Stimulated activated CD8-positive, alpha-beta memory T cell treated with anti-CD3 and anti-CD28 coated beads, Interleukin-4, amount 100 ng/mL, for 4 hours (primary cell): ENCODE results near the gene RAET1G.
"Not testable (repeated sequence)": the region's sequence is repeated elsewhere in the genome, so short reads cannot be mapped to it uniquely, and the experiment has no call there.

Experiments used
- DNase-seq, 2 donors: peaks; one replicate each; pipeline ENCODE4 v3.0.0-alpha.2; 2020; ENCODE audit warnings: low read depth in 2 of 2, low spot score in 1 of 2

Gene RAET1G

DNA sequence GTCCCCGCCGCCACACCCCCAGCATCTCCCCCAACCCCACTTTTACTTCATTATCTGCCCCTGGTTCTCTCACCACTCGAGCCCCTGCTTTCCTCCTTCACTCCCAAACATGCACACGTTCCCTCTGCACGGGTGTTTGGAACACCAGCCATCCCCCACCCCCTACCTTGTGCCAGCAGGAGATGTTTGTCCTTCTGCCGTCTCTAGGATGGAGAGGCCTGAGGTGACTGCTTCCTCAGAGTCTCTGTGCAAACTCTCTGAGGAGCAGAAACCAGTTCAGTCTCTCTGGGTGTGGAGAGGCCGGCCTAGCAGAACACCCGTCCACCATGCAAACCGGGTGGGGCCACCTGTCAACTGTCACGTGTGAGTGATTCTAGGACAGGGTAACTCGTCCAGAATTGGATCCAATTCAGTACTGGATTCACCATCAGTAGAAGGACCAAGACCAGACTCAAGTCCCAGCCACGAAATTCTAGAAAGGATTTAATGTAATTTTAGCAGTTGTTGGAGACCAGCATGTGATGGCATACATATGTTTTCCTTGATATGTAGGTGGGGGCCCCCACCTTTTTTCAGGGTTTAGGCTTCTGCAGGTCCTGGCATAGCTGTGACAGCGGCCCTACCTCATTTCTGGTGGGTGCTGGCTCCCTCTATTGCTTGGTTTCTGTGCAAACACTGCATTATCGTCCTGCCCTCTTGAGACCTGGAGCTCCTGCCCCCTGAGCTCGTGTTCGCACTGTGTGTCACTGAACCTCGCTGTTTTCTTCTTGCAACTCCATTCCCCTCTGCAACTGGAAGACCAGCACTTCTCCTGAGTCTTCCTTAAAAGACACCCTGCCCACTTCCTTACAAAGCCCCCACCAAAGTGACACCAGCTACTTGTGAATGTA is 24.8 kb downstream of the RAET1G start, which contains the start of gene RAET1E:
TSS of gene RAET1E (minus strand) at position 259 of the 890 bp plus-strand sequence. CDS start 7,212 bp downstream, outside the sequence.
- DNase-seq: no peak

DNA sequence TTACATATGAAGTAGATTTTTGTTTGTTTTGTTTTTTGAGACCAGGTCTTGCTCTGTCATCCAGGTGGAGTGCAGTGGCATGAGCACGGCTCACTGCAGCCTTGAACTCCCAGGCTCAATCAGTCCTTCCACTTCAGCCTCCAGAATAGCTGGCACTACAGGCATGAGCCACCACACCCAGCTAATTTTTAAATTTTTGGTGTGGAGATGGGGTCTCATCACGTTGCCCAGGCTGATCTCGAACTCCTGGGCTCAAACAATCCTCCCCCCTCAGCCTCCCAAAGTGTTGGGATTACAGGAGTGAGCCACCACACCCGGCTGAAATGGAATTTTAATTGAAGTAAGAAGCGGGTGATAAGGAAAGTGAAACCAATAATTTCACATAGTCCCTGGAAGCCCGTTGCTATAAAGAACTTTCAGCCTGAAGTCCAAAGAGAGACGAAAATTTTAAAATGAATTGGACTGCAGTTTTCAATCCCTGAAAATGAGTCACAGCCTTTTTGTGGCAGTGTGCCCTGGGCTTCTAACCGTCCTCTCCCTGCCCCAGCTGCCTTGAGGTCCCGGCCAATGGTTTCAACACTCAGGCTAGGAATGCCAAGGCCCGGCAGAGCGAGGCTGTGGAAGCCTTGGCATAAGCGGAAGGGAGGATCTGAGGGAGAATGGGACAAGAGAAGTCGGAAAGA is 25.8 kb downstream of the RAET1G start:
- no peak for DNase-seq

- DNase-seq: no peak
Measured at GRCh38 chr6:149896491-149896890, 26.4 kb downstream of the RAET1G start.

GRCh38 chr6:149895833-149896271 is 27.1 kb downstream of the RAET1G start:
- no peak for DNase-seq

GRCh38 chr6:149895048-149895590 is 27.8 kb downstream of the RAET1G start:
- DNase-seq: no peak

GRCh38 chr6:149891864-149892263 is 31.1 kb downstream of the RAET1G start:
- DNase-seq: not testable (repeated sequence)

GRCh38 chr6:149891259-149891658 is 31.7 kb downstream of the RAET1G start:
- no peak for DNase-seq

DNA sequence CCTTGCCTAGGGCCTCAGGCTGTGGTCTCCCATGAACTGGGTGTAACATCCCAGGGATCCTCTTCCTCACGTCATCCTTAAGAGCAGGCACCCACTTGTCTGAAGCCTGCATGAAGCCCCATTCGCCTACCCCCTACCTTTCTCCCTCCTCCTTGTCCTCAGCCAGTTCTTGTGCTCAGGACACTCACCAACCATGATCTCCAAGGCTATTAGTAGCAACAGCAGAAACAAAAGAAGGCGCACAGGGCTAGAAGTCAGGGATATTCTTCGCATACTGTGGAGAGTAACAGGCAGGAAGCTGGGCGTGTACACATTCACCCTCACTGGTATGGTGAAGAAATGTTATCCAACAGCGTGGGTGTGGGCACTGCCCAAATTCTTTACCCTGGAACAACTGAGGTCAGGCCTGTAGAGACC is 32.3 kb downstream of the RAET1G start:
- DNase-seq: no peak

DNA sequence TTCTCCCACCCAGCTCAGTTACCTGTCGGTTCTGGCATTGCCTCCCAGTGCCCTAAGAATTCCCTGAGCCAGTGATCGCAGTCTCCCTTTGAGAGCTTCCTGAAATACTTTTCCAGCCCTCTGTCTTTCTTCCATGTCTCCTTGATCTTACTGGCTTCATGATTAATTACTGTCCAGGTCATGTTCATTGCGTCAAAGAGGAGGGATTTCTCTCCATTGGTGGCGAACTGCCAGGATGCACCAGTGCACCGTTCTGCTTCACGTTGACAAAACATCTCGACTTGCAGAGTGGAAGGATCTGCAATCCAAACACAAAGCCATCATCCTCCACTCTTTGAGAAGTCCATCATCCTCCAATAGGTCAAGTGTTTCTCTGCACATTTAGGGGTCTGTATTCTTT is 33.6 kb downstream of the RAET1G start:
- DNase-seq: no peak

GRCh38 chr6:149888659-149889058 is 34.3 kb downstream of the RAET1G start:
- DNase-seq: no peak

GRCh38 chr6:149888093-149888492 is 34.8 kb downstream of the RAET1G start:
- no peak for DNase-seq

DNA sequence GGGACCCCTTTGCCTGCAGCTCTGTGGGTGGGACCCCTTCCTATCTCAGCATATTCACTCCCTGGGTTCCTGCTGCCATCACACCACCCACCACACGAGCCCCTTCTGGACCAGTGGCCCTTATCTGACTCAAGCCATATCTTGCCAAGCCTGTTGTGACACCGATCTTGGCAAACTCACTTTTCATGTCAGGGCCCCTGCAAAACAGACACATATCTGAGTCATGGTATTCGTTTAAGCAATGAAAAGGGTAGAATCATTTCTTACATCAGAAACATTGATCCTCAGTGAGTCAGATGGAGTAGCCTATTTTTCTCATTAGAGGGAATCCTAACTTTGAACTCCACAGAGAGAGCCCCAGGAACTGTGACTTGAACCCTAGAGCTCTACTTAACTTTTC is 35.6 kb downstream of the RAET1G start:
- DNase-seq: no peak

DNA sequence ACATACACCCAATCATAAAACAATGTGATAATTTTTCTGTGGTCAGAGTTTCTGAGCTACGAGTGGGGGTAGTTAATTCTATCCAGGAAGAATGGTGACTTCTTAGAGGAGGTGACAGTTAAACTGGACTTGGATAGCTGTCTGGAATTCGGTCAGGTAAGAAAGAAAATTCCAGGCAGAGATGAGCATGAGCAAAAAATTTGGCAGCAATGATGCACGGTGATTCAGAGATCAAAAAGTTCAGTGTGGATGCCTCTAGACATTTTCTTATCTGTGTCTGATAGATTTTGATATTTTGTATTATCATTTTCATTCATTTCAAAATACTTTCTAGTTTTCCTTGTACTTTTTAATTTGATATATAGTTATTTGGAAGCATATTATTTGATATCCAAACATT is 37.0 kb downstream of the RAET1G start:
- DNase-seq: no peak

DNA sequence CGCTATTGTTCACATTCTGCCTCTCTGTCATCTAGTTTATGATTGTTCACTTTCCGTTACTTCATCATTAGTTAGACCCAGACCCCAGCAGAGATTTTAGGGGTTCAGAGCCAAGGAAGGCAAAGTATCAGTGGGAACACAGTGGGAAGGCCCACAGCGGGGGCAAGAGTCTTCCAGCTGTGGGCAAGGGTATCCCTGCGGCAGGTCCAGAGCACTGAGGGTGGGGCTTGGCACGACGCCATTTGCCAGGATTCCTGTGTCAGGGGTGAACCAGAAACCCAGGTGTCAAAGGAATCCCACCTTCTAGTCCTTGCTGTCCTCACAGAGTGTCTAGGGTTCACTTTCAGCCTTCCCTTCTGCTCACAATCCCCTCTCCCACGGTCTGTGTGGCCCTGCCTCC is 38.3 kb downstream of the RAET1G start:
- no peak for DNase-seq

- no peak for DNase-seq
Measured at GRCh38 chr6:149884215-149884614, 38.7 kb downstream of the RAET1G start.

DNA sequence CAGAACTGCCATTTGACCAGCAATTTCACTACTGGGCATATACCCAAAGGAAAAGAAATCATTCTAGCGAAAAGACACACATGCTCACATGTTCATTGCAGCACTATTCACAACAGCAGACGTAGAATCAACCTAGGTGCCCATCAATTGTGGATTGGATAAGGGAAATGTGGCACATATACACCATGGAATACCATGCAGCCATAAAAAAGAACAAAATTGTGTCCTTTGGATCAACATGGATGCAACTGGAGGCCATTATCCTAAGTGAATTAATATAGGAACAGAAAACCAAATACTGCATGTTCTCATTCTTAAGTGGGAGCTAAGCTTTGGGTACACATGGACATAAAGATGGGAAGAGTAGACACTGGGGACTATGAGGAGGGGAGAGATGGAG is 41.1 kb downstream of the RAET1G start:
- no peak for DNase-seq

DNA sequence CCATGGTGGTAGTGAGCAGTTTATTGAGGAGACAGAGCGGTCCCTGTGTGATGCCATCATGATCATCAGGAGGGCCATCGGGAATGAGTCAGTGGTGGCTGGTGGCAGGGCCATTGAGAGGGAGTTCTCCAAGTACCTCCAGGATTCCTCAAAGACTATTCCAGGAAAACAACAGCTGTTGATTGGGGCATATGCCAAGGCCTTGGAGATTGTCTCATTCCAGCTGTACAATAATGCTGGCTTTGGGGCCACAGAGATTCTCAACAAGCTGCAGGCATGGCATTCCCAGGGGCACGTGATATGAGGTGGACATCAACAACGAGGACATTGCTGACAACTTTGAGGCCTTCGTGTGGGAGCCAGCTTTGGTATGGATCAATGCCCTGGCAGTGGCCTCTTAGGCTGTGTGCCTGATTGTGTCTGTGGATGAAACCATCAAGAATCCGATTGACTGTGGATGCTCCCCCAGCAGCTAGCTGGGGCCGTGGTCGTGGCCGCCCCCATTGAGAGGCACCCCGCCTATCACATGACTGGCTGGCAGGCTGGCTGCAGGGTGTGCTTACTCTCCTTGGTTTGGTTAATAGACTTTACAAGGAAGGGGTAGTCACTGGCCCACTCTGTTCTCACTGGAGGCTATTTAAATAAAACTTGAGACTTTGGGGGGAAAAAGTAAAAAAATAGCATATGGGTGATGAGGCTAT is 41.7 kb downstream of the RAET1G start:
- no peak for DNase-seq

DNA sequence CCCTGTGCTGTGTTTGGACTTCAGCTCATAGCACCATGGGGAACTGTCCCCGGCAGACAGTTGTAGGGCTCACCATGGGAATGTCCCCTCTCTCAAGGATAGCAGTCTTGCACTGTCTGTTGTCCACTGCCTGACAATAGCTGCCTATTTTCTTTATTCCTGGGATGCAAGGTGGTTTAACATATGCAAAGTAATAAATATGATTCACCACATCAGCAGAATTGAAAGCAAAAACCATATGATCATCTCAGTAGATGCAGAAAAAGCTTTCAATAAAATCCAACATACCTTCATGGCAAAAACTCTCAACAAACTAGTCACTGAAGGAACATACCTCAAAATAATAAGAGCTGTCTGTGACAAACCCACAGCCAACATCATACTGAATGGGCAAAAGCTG is 45.3 kb downstream of the RAET1G start:
- no peak for DNase-seq

DNA sequence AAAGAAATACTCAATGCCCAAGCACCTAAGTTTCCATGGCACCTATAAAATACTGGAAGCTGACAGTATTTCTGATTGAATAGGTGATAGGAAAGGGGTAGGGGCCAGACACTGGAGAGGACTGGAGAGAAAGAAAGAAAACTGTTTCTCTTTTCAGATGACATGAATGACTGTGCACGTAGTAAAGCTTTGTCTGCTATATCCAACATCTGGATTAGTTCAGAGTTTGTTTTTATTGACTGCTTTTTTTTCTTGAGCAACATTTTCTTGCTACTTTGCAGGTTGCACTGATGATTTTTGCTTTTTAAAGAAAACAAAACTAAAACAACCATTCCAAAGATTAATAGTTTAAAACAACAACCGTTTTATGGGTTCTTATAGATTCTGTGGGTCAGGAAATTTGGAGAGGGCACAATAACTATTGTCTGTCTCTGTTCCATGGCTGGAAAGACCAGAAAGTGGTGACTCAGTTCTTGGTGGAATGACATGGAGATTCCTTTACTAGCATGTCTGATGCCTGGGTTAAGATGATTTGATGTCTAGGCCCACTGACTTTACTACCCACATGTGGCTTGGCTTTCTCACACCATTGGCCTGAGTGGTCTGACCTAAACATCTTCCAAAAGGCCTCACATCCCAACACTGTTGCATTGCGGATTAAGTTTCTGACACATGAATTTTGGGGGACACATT is 46.5 kb downstream of the RAET1G start:
- DNase-seq: no peak

- DNase-seq: no peak
Measured at GRCh38 chr6:149872233-149872632, 50.7 kb downstream of the RAET1G start.

GRCh38 chr6:149871182-149871581 is 51.7 kb downstream of the RAET1G start:
- no peak for DNase-seq
